Suppressor macrophage treated with lipopolysaccharide for 1 hour (primary cell): ENCODE measurements around the gene MIP.
"Not testable (repeated sequence)": the region's sequence is repeated elsewhere in the genome, so short reads cannot be mapped to it uniquely, and the experiment has no call there.

ENCODE experiments used
- DNase-seq, 3 donors: peaks; one replicate each; pipeline ENCODE4 v3.0.0-alpha.2; 2020 to 2022

Gene MIP

GRCh38 chr12:56401612-56402011 lies 52.8 kb downstream of the MIP start:
- not testable (repeated sequence) for DNase-seq

GRCh38 chr12:56401125-56401524 lies 53.3 kb downstream of the MIP start:
- DNase-seq: not testable (repeated sequence)
